HepG2 (cell line): ENCODE results near the gene PRKCE. TPM values are rescaled to one million over a fixed set of nuclear protein-coding genes. Genes with fewer than 3 reads are reported as not detected.

Source experiments
- ASH2L ChIP-seq: fragments of 300-600, 200-600 bp; sonication (generic); IDR thresholded peaks from 2 replicates; pipeline ENCODE4 v1.7.0; 2017; ENCODE audit warnings: low read depth, mild to moderate bottlenecking, moderate library complexity, mixed read lengths, low read length; ENCODE audit not compliant: insufficient read length
- BRD4 ChIP-seq: sonication (generic); formaldehyde crosslinking; IDR thresholded peaks from 2 replicates; pipeline ENCODE4 v1.4.0; 2020; ENCODE audit warnings: missing genetic modification reagents
- CCDC6 ChIP-seq: sonication (generic); formaldehyde crosslinking; IDR thresholded peaks from 2 replicates; pipeline ENCODE4 v1.8.1; 2022; ENCODE audit warnings: mild to moderate bottlenecking, missing genetic modification reagents, moderate library complexity
- E2F1 ChIP-seq: sonication (generic); formaldehyde crosslinking; IDR thresholded peaks from 2 replicates; pipeline ENCODE4 v1.5.0; 2020; ENCODE audit warnings: missing genetic modification reagents
- ETS1 ChIP-seq: sonication (generic); formaldehyde crosslinking; IDR thresholded peaks from 2 replicates; pipeline ENCODE4 v1.4.0; 2020; ENCODE audit warnings: missing genetic modification reagents
- GATAD1 ChIP-seq: IDR thresholded peaks from 2 replicates; pipeline ENCODE4 v1.6.1; 2016; ENCODE audit warnings: missing genetic modification reagents, missing compliant biosample characterization
- IKZF4 ChIP-seq: sonication (generic); formaldehyde crosslinking; IDR thresholded peaks from 2 replicates; pipeline ENCODE4 v1.5.1; 2020; ENCODE audit warnings: borderline replicate concordance, mild to moderate bottlenecking, low read depth, missing genetic modification reagents; ENCODE audit errors: not compliant biosample characterization
- JARID2 ChIP-seq: sonication (generic); formaldehyde crosslinking; IDR thresholded peaks from 2 replicates; pipeline ENCODE4 v1.8.1; 2023; ENCODE audit warnings: missing genetic modification reagents, inconsistent platforms; ENCODE audit not compliant: insufficient replicate concordance
- MTA3 ChIP-seq: sonication (generic); formaldehyde crosslinking; IDR thresholded peaks from 2 replicates; pipeline ENCODE4 v1.4.0; 2020; ENCODE audit warnings: missing genetic modification reagents
- NAIF1 ChIP-seq: sonication (generic); formaldehyde crosslinking; IDR thresholded peaks from 2 replicates; pipeline ENCODE4 v1.5.0; 2020; ENCODE audit warnings: mild to moderate bottlenecking, missing genetic modification reagents, borderline replicate concordance
- NKX3-1 ChIP-seq: sonication (generic); formaldehyde crosslinking; IDR thresholded peaks from 2 replicates; pipeline ENCODE4 v1.5.0; 2020; ENCODE audit warnings: missing genetic modification reagents
- TAF15 ChIP-seq: fragments of 200-400 bp; formaldehyde crosslinking; IDR thresholded peaks from one replicate; pipeline ENCODE4 v1.6.1; 2018; ENCODE audit warnings: mild to moderate bottlenecking, low read depth, low read length; ENCODE audit not compliant: poor library complexity, severe bottlenecking
- TFE3 ChIP-seq: IDR thresholded peaks from 2 replicates; pipeline ENCODE4 v1.6.1; 2016
- THYN1 ChIP-seq: sonication (generic); formaldehyde crosslinking; IDR thresholded peaks from 2 replicates; pipeline ENCODE4 v1.8.1; 2023; ENCODE audit warnings: low read depth, mild to moderate bottlenecking, moderate library complexity, missing genetic modification reagents, borderline replicate concordance
- ZBTB2 ChIP-seq: sonication (generic); formaldehyde crosslinking; IDR thresholded peaks from 2 replicates; pipeline ENCODE4 v1.8.0; 2022; ENCODE audit warnings: low read depth, missing genetic modification reagents
- ZNF10 ChIP-seq: sonication (generic); formaldehyde crosslinking; IDR thresholded peaks from 2 replicates; pipeline ENCODE4 v1.4.0; 2020; ENCODE audit warnings: mild to moderate bottlenecking, low read depth, missing genetic modification reagents, borderline replicate concordance
- ZNF329 ChIP-seq: sonication (generic); formaldehyde crosslinking; IDR thresholded peaks from 2 replicates; pipeline ENCODE4 v1.9.0; 2021; ENCODE audit warnings: low read depth, mild to moderate bottlenecking, missing genetic modification reagents
- ZNF574 ChIP-seq: sonication (generic); formaldehyde crosslinking; IDR thresholded peaks from 2 replicates; pipeline ENCODE4 v1.4.0; 2020; ENCODE audit warnings: missing genetic modification reagents
- ZNF746 ChIP-seq: sonication (generic); formaldehyde crosslinking; IDR thresholded peaks from 2 replicates; pipeline ENCODE4 v1.8.0; 2022; ENCODE audit warnings: mild to moderate bottlenecking, missing genetic modification reagents
- ZNF749 ChIP-seq: sonication (generic); formaldehyde crosslinking; IDR thresholded peaks from 2 replicates; pipeline ENCODE4 v1.8.0; 2022; ENCODE audit warnings: mild to moderate bottlenecking, missing genetic modification reagents, moderate library complexity, borderline replicate concordance
- polyA plus RNA-seq, 8 experiments: library from polyadenylated mRNA; depleted of rRNA in 3 of 8; stranded (reverse) in 7 of 8; unstranded in 1 of 8; fragments of >200 nt; fragmentation: Illumina TruSeq in 4 of 8; extraction: Trizol in 4 of 8; gene quantifications; 2 replicates each; pipeline versions ENCODE4 v1.2.1 to v1.2.3, GENCODE V29; 2011 to 2016; ENCODE audit warnings: low read depth in 4 of 8, missing spikeins in 1 of 8, mixed read lengths in 1 of 8; ENCODE audit not compliant: insufficient read depth in 1 of 8
- total RNA-seq, 5 experiments: library from RNA; depleted of rRNA; stranded (reverse); fragments of >200 nt; fragmentation: Illumina TruSeq; extraction: Trizol; gene quantifications; 2 replicates each; pipeline ENCODE4 v1.2.3, GENCODE V29; 2016; ENCODE audit warnings: low read depth in 1 of 5

Gene PRKCE
- total and polyA plus RNA-seq, 2 of the 13 experiments (the other 11 are each of a cell fraction or from before 2014, with no cell fraction given): 1.0 to 3.9 TPM

GRCh38 chr2:46002507-46002883 is 351.0 kb downstream of the PRKCE start (continued):
- TF ChIP-seq ETS1 (CRISPR knock-in tag) (no peak), ZNF749 (CRISPR knock-in tag) (no peak), CCDC6 (CRISPR knock-in tag) (no peak), E2F1 (no peak), ZBTB2 (CRISPR knock-in tag) (no peak), TFE3 (no peak), ZNF10 (no peak), MTA3 (no peak), ZNF574 (CRISPR knock-in tag) (peak; percentile 29; the same call in 1 of the 2 replicates), IKZF4 (no peak), BRD4 (no peak), GATAD1 (CRISPR knock-in tag) (0 out of 2 replicates have a peak, but pooled peaks have one; percentile 37), TAF15 (no peak), ZNF746 (CRISPR knock-in tag) (no peak), ASH2L (no peak), ZNF329 (CRISPR knock-in tag) (no peak), NAIF1 (CRISPR knock-in tag) (no peak), THYN1 (CRISPR knock-in tag) (no peak), NKX3-1 (CRISPR knock-in tag) (no peak), JARID2 (CRISPR knock-in tag) (no peak)
